ENCODE results near the gene PRPH2.

Gene PRPH2

DNA sequence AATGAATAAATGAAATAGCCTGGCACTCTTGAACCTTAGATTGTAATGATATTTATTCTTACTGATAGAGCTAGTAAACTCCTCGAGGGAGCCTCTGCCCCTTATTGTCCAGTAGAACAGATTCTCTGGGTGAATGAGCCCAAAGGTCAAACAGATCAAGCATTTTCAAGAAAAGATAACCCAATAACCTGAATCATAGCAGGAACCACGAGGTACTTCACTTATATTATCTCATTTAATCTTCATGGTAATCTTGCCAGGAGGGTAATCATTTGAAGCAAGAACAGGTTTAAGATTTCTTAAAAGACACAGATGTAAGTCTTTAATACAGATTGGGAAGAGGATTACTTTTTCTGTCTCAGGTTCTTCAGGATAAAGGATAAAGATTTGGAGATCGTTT, 40.6 kb upstream of the PRPH2 start:
- no peaks in the 10 kb centered on the region for H3K27me3 ChIP-seq (ENCODE audit: low read length)

GRCh38 chr6:42762426-42762859, 40.0 kb upstream of the PRPH2 start:
- no peak for TF ChIP-seq CTCF (IDR thresholded peaks at IDR 0.05; ENCODE audit: insufficient read depth, low read length, poor library complexity, severe bottlenecking)
- no peak for TF ChIP-seq EZH2phosphoT487 (conservative IDR thresholded peaks at IDR 0.05; ENCODE audit: low read length)
- H3K9ac ChIP-seq (ENCODE audit: low read length): no peak overlapping the region
- no peaks in the 10 kb centered on the region for H3K36me3 ChIP-seq (ENCODE audit: low read length)
- no peaks in the 10 kb centered on the region for H3K27me3 ChIP-seq (ENCODE audit: low read length)
- no peaks in the 10 kb centered on the region for H3F3A ChIP-seq (ENCODE audit: insufficient read depth)
- no peak overlapping the region for H2AFZ ChIP-seq (ENCODE audit: low read depth, low read length, severe bottlenecking)
- no peaks in the 10 kb centered on the region for H4K20me1 ChIP-seq (ENCODE audit: low read depth, low read length)
- no peaks in the 10 kb centered on the region for H3K79me2 ChIP-seq (ENCODE audit: insufficient read depth, low read length)
- no peaks in the 10 kb centered on the region for H3K9me2 ChIP-seq (replicated peaks; ENCODE audit: insufficient read depth, low read length)
- H3K4me3 ChIP-seq (ENCODE audit: insufficient read depth, low read length, poor library complexity, severe bottlenecking): no peak overlapping the region
- H3K9me3 ChIP-seq (ENCODE audit: insufficient read depth, low read length): no peaks in the 10 kb centered on the region
- H3K4me2 ChIP-seq (ENCODE audit: low read depth, low read length, poor library complexity, severe bottlenecking): no peak overlapping the region
- H3K27ac ChIP-seq (ENCODE audit: low read depth, low read length): no peak overlapping the region

More for the DNA sequence above, 40.6 kb upstream of the PRPH2 start:
- TF ChIP-seq CTCF (IDR thresholded peaks at IDR 0.05; ENCODE audit: insufficient read depth, low read length, poor library complexity, severe bottlenecking): no peak
- TF ChIP-seq EZH2phosphoT487 (conservative IDR thresholded peaks at IDR 0.05; ENCODE audit: low read length): no peak
- Histone ChIP-seq H3F3A (ENCODE audit: insufficient read depth) (no peaks in the 10 kb centered on the region), H3K9me2 (replicated peaks; ENCODE audit: insufficient read depth, low read length) (no peaks in the 10 kb centered on the region), H3K27ac (ENCODE audit: low read depth, low read length) (no peak overlapping the region), H3K79me2 (ENCODE audit: insufficient read depth, low read length) (no peaks in the 10 kb centered on the region), H3K36me3 (ENCODE audit: low read length) (no peaks in the 10 kb centered on the region), H3K9me3 (ENCODE audit: insufficient read depth, low read length) (no peaks in the 10 kb centered on the region), H3K9ac (ENCODE audit: low read length) (no peak overlapping the region), H3K4me3 (ENCODE audit: insufficient read depth, low read length, poor library complexity, severe bottlenecking) (no peak overlapping the region), H4K20me1 (ENCODE audit: low read depth, low read length) (no peaks in the 10 kb centered on the region), H3K4me2 (ENCODE audit: low read depth, low read length, poor library complexity, severe bottlenecking) (no peak overlapping the region), H2AFZ (ENCODE audit: low read depth, low read length, severe bottlenecking) (no peak overlapping the region)

DNA sequence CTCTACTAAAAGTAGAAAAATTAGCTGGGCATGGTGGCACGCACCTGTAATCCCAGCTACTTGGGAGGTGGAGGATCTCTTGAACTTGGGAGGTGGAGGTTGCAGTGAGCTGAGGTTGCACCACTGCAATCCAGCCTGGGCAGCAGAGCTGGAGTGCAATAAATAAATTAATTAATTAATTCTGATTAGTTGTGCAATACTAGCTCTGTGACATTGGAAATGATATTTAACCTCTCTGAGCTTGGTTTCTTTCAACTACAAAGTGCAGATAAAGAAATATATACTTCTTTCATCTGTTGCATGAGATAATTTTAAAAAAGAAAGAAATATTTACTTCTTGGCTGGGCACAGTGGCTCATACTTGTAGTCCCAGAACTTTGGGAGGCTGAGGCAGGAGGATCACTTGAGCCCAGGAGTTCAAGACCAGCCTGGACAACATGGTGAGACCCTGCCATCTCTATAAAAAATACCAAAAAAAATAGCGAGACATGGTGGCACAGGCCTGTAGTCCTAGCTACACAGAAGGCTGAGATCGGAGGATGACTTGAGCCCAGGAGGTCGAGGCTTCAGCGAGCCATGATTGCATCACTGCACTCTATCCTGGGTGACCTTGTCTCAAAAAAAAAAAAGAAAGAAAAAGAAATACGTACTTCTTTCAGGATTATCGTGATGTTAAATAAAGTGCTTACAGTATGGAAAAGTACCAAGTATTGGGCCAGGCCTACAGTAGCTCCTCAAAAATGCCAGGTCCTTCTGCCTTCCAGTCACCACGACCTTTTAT, 39.1 kb upstream of the PRPH2 start:
- H3K9me3 ChIP-seq (ENCODE audit: insufficient read depth, low read length): no peaks in the 10 kb centered on the region

More for the DNA sequence above, 39.1 kb upstream of the PRPH2 start:
- no peaks in the 10 kb centered on the region for H3K79me2 ChIP-seq (ENCODE audit: insufficient read depth, low read length)
- H2AFZ ChIP-seq (ENCODE audit: low read depth, low read length, severe bottlenecking): no peak overlapping the region
- H3K4me3 ChIP-seq (ENCODE audit: insufficient read depth, low read length, poor library complexity, severe bottlenecking): no peak overlapping the region
- H3K4me2 ChIP-seq (ENCODE audit: low read depth, low read length, poor library complexity, severe bottlenecking): no peak overlapping the region
- no peak overlapping the region for H3K27ac ChIP-seq (ENCODE audit: low read depth, low read length)
- no peak overlapping the region for H3K9ac ChIP-seq (ENCODE audit: low read length)
- no peaks in the 10 kb centered on the region for H3F3A ChIP-seq (ENCODE audit: insufficient read depth)
- H3K27me3 ChIP-seq (ENCODE audit: low read length): no peaks in the 10 kb centered on the region
- no peaks in the 10 kb centered on the region for H3K9me2 ChIP-seq (replicated peaks; ENCODE audit: insufficient read depth, low read length)
- H4K20me1 ChIP-seq (ENCODE audit: low read depth, low read length): no peaks in the 10 kb centered on the region
- no peak for TF ChIP-seq EZH2phosphoT487 (conservative IDR thresholded peaks at IDR 0.05; ENCODE audit: low read length)
- no peak for TF ChIP-seq CTCF (IDR thresholded peaks at IDR 0.05; ENCODE audit: insufficient read depth, low read length, poor library complexity, severe bottlenecking)
- H3K36me3 ChIP-seq (ENCODE audit: low read length): no peaks in the 10 kb centered on the region

Measured in SU-DHL-6 (cell line).